ENCODE results near the gene ANKMY1. TPM values are rescaled to one million over a fixed set of nuclear protein-coding genes. Genes with fewer than 3 reads are reported as not detected.

The ANKMY1 gene
- total and polyA plus RNA-seq, 2 donors (not counting 1 experiment from before 2014, with no cell fraction given), result 51.7 to 72.1 TPM

DNA sequence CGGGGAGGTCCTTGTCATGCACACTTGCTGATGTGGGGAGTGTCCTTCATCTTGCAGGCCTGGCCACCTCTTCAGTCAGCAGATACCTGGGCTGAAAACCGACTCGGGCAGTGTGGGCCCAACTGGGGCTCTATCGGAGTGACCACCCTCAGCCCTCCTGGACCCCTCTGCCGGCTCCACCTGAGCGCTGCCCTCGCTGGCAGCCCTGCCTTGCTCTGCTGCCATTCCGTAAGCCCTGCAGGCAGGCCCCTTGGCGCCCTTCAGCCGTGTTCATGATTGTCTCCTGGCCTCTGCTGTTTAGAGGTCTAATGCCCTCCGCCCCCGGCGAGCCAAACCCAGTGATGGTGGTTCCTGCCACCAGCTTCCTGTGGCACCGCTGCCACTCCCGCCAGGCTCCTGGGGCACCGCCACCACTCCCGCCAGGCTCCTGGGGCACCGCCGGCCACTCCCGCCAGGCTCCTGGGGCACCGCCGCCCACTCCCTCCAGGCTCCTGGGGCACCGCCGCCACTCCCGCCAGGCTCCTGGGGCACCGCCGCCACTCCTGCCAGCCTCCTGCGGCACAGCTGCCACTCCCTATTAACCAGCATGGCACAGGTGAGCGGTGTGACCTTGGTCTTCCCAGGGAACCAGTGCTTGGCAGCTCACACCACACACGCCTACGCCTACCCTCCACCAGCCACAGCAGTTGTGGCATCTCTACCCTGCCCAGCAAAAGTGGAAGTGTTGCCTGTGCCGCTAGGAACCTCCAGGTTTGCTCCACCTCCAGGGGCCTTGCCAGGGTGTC, 44.7 kb upstream of the ANKMY1 start:
- DNase-seq (no peak), ATAC-seq (ENCODE audit: low read depth) (no peak)
- Mint-ChIP-seq H3K4me3 (no peak overlapping the region), H3K9me3 (ENCODE audit: insufficient read depth) (no peaks in the 10 kb centered on the region), H3K4me1 (no peaks in the 10 kb centered on the region), H3K27ac (no peak overlapping the region), H3K27me3 (no peaks in the 10 kb centered on the region)
- Histone ChIP-seq H3K36me3 (replicated peaks in 1 of 2; ENCODE audit: control extremely low read depth in 1 of 2, control insufficient read depth in 1 of 2, extremely low read depth in 1 of 2, insufficient read depth in 2 of 2, low read length in 1 of 2) (peaks cover 0 to 13% of the 10 kb centered on the region in 2 experiments), H3K9ac (ENCODE audit: low read length) (no peak overlapping the region), H3K27ac (ENCODE audit: low read length in 2 of 2) (no peak overlapping the region), H3K27me3 (replicated peaks in 1 of 4; ENCODE audit: control extremely low read depth in 1 of 4, control insufficient read depth in 3 of 4, insufficient read depth in 4 of 4, low read length in 3 of 4) (no peaks in the 10 kb centered on the region), H2AFZ (ENCODE audit: insufficient read depth, low read depth, low read length, poor library complexity, severe bottlenecking) (no peak overlapping the region), H4K20me1 (ENCODE audit: control insufficient read depth, insufficient read depth, low read length, poor library complexity, severe bottlenecking) (no peaks in the 10 kb centered on the region), H3K9me3 (ENCODE audit: control extremely low read depth in 1 of 3, control insufficient read depth in 2 of 3, insufficient read depth in 1 of 3, low read length in 2 of 3) (no peaks in the 10 kb centered on the region), H3K4me2 (replicated peaks; ENCODE audit: low read depth, low read length, poor library complexity, severe bottlenecking) (no peak overlapping the region), H3K79me2 (ENCODE audit: control insufficient read depth, insufficient read depth, low read length) (no peaks in the 10 kb centered on the region), H3K4me1 (ENCODE audit: control insufficient read depth in 2 of 2, insufficient read depth in 2 of 2, low read length in 2 of 2) (no peaks in the 10 kb centered on the region), H3K4me3 (ENCODE audit: control extremely low read depth in 1 of 5, extremely low read depth in 1 of 5, insufficient read depth in 1 of 5, low read depth in 2 of 5, low read length in 4 of 5) (no peak overlapping the region)
- ChIA-PET CTCF (no interaction called here), POLR2A (no interaction called here)
- WGBS (ENCODE audit: insufficient coverage), result 93% methylated on average over 32 of the region's 32 CpGs
- no peak for TF ChIP-seq EZH2 (IDR thresholded peaks at IDR 0.05; ENCODE audit: borderline replicate concordance, insufficient read depth, low read depth, low read length, poor library complexity, severe bottlenecking)
- TF ChIP-seq, protein P1, sequence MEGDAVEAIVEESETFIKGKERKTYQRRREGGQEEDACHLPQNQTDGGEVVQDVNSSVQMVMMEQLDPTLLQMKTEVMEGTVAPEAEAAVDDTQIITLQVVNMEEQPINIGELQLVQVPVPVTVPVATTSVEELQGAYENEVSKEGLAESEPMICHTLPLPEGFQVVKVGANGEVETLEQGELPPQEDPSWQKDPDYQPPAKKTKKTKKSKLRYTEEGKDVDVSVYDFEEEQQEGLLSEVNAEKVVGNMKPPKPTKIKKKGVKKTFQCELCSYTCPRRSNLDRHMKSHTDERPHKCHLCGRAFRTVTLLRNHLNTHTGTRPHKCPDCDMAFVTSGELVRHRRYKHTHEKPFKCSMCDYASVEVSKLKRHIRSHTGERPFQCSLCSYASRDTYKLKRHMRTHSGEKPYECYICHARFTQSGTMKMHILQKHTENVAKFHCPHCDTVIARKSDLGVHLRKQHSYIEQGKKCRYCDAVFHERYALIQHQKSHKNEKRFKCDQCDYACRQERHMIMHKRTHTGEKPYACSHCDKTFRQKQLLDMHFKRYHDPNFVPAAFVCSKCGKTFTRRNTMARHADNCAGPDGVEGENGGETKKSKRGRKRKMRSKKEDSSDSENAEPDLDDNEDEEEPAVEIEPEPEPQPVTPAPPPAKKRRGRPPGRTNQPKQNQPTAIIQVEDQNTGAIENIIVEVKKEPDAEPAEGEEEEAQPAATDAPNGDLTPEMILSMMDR (IDR thresholded peaks at IDR 0.05), result no peak
- intact Hi-C loops (cut with micrococcal nuclease), result no loop called here

DNA sequence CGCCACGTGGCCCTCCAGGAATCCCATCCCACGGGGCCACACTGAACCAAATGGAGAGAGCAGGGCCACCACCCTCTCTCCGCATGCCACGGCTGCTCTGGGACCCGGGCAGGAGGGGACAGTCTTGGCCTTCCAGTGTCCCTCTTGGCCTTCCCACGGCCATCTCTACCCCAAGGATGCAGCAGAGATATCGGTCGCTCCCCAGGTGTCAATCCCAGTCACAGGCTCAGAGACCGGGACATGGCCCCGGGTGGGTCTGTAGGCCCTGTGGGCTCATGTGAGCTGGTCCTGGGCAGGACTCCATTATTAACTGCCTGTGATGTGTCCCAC, 44.0 kb upstream of the ANKMY1 start:
- H3K27ac Mint-ChIP-seq, result no peak overlapping the region
- no peak overlapping the region for H2AFZ ChIP-seq (ENCODE audit: insufficient read depth, low read depth, low read length, poor library complexity, severe bottlenecking)
- H3K4me3 ChIP-seq (ENCODE audit: control extremely low read depth in 1 of 5, extremely low read depth in 1 of 5, insufficient read depth in 1 of 5, low read depth in 2 of 5, low read length in 4 of 5), result no peak overlapping the region
- H3K4me1 ChIP-seq (ENCODE audit: control insufficient read depth in 2 of 2, insufficient read depth in 2 of 2, low read length in 2 of 2), result no peaks in the 10 kb centered on the region
- H3K27ac ChIP-seq (ENCODE audit: low read length in 2 of 2), result no peak overlapping the region
- no peaks in the 10 kb centered on the region for H3K9me3 Mint-ChIP-seq (ENCODE audit: insufficient read depth)
- TF ChIP-seq, protein P1 (IDR thresholded peaks at IDR 0.05), result no peak
- TF ChIP-seq EZH2 (IDR thresholded peaks at IDR 0.05; ENCODE audit: borderline replicate concordance, insufficient read depth, low read depth, low read length, poor library complexity, severe bottlenecking), result no peak
- ChIA-PET CTCF (no interaction called here), POLR2A (no interaction called here)
- no peaks in the 10 kb centered on the region for H3K27me3 Mint-ChIP-seq
- intact Hi-C loops (cut with micrococcal nuclease), result no loop called here
- H4K20me1 ChIP-seq (ENCODE audit: control insufficient read depth, insufficient read depth, low read length, poor library complexity, severe bottlenecking), result no peaks in the 10 kb centered on the region
- 98% methylated on average over 11 of the region's 11 CpGs for WGBS (ENCODE audit: insufficient coverage)
- no peaks in the 10 kb centered on the region for H3K9me3 ChIP-seq (ENCODE audit: control extremely low read depth in 1 of 3, control insufficient read depth in 2 of 3, insufficient read depth in 1 of 3, low read length in 2 of 3)
- no peak overlapping the region for H3K4me2 ChIP-seq (replicated peaks; ENCODE audit: low read depth, low read length, poor library complexity, severe bottlenecking)
- no peaks in the 10 kb centered on the region for H3K79me2 ChIP-seq (ENCODE audit: control insufficient read depth, insufficient read depth, low read length)
- no peak for DNase-seq
- no peak overlapping the region for H3K4me3 Mint-ChIP-seq
- H3K9ac ChIP-seq (ENCODE audit: low read length), result no peak overlapping the region
- peaks cover 0 to 18% of the 10 kb centered on the region in 2 experiments for H3K36me3 ChIP-seq (replicated peaks in 1 of 2; ENCODE audit: control extremely low read depth in 1 of 2, control insufficient read depth in 1 of 2, extremely low read depth in 1 of 2, insufficient read depth in 2 of 2, low read length in 1 of 2)
- no peaks in the 10 kb centered on the region for H3K27me3 ChIP-seq (replicated peaks in 1 of 4; ENCODE audit: control extremely low read depth in 1 of 4, control insufficient read depth in 3 of 4, insufficient read depth in 4 of 4, low read length in 3 of 4)
- no peaks in the 10 kb centered on the region for H3K4me1 Mint-ChIP-seq
- no peak for ATAC-seq (ENCODE audit: low read depth)
